HepG2 (cell line): Measurements from ENCODE around the gene SLCO4A1. TPM values are rescaled to one million over a fixed set of nuclear protein-coding genes. Genes with fewer than 3 reads are reported as not detected.

Experiments used
- AFF4 ChIP-seq: sonication (generic); formaldehyde crosslinking; IDR thresholded peaks from 2 replicates; pipeline ENCODE4 v1.4.0; 2020; ENCODE audit warnings: missing genetic modification reagents
- DMTF1 ChIP-seq: sonication (generic); formaldehyde crosslinking; IDR thresholded peaks from 2 replicates; pipeline ENCODE4 v1.4.0; 2020; ENCODE audit warnings: mild to moderate bottlenecking, missing genetic modification reagents
- DZIP1 ChIP-seq: sonication (generic); formaldehyde crosslinking; IDR thresholded peaks from 2 replicates; pipeline ENCODE4 v1.5.0; 2020; ENCODE audit warnings: mild to moderate bottlenecking, missing genetic modification reagents
- GABPA ChIP-seq, 2 experiments: IDR thresholded peaks; 2 replicates each; pipeline ENCODE4 v1.6.1; 2011 to 2016; ENCODE audit warnings: low read depth in 2 of 2, low read length in 1 of 2, missing biosample characterization in 1 of 2, missing genetic modification characterization in 1 of 2
- KAT8 ChIP-seq: IDR thresholded peaks from 2 replicates; pipeline ENCODE4 v1.6.1; 2016; ENCODE audit warnings: missing genetic modification reagents, missing compliant biosample characterization
- NKX3-1 ChIP-seq: sonication (generic); formaldehyde crosslinking; IDR thresholded peaks from 2 replicates; pipeline ENCODE4 v1.5.0; 2020; ENCODE audit warnings: missing genetic modification reagents
- RXRA ChIP-seq: sonication (generic); formaldehyde crosslinking; IDR thresholded peaks from 2 replicates; pipeline ENCODE4 v1.5.1; 2020; ENCODE audit warnings: missing genetic modification reagents
- TIGD3 ChIP-seq: sonication (generic); formaldehyde crosslinking; IDR thresholded peaks from 2 replicates; pipeline ENCODE4 v1.5.1; 2020; ENCODE audit warnings: mild to moderate bottlenecking, missing genetic modification reagents, borderline replicate concordance
- U2AF1 ChIP-seq: fragments of 200-400 bp; formaldehyde crosslinking; optimal IDR thresholded peaks from 2 replicates; pipeline ENCODE3; 2017; ENCODE audit warnings: mild to moderate bottlenecking, low read depth, low read length
- YEATS4 ChIP-seq: sonication (generic); formaldehyde crosslinking; IDR thresholded peaks from 2 replicates; pipeline ENCODE4 v1.4.0; 2020; ENCODE audit warnings: missing genetic modification reagents, borderline replicate concordance
- ZNF143 ChIP-seq: sonication (generic); formaldehyde crosslinking; IDR thresholded peaks from 2 replicates; pipeline ENCODE4 v1.4.0; 2020; ENCODE audit warnings: missing genetic modification reagents
- ZNF224 ChIP-seq: sonication (generic); formaldehyde crosslinking; IDR thresholded peaks from 2 replicates; pipeline ENCODE4 v1.5.0; 2020; ENCODE audit warnings: mild to moderate bottlenecking, missing genetic modification reagents
- ZNF260 ChIP-seq: sonication (generic); formaldehyde crosslinking; IDR thresholded peaks from 2 replicates; pipeline ENCODE4 v1.4.0; 2020; ENCODE audit warnings: missing genetic modification reagents, low read depth, mild to moderate bottlenecking, borderline replicate concordance
- ZNF34 ChIP-seq: sonication (generic); formaldehyde crosslinking; IDR thresholded peaks from 2 replicates; pipeline ENCODE4 v1.4.0; 2020; ENCODE audit warnings: mild to moderate bottlenecking, missing genetic modification reagents, borderline replicate concordance
- ZNF513 ChIP-seq: sonication (generic); formaldehyde crosslinking; conservative IDR thresholded peaks from 2 replicates; pipeline ENCODE4 v1.5.0; 2020; ENCODE audit warnings: missing genetic modification reagents
- ZNF761 ChIP-seq: sonication (generic); formaldehyde crosslinking; conservative IDR thresholded peaks from 2 replicates; pipeline ENCODE4 v1.4.0; 2020; ENCODE audit warnings: mild to moderate bottlenecking, missing genetic modification reagents
- ZSCAN22 ChIP-seq: sonication (generic); formaldehyde crosslinking; IDR thresholded peaks from 2 replicates; pipeline ENCODE4 v1.4.0; 2020; ENCODE audit warnings: mild to moderate bottlenecking, missing genetic modification reagents
- polyA plus RNA-seq, 8 experiments: library from polyadenylated mRNA; depleted of rRNA in 3 of 8; stranded (reverse) in 7 of 8; unstranded in 1 of 8; fragments of >200 nt; fragmentation: Illumina TruSeq in 4 of 8; extraction: Trizol in 4 of 8; gene quantifications; 2 replicates each; pipeline versions ENCODE4 v1.2.1 to v1.2.3, GENCODE V29; 2011 to 2016; ENCODE audit warnings: low read depth in 4 of 8, missing spikeins in 1 of 8, mixed read lengths in 1 of 8; ENCODE audit not compliant: insufficient read depth in 1 of 8
- total RNA-seq, 5 experiments: library from RNA; depleted of rRNA; stranded (reverse); fragments of >200 nt; fragmentation: Illumina TruSeq; extraction: Trizol; gene quantifications; 2 replicates each; pipeline ENCODE4 v1.2.3, GENCODE V29; 2016; ENCODE audit warnings: low read depth in 1 of 5

Gene SLCO4A1
- total and polyA plus RNA-seq, 2 of the 13 experiments (the other 11 are each of a cell fraction or from before 2014, with no cell fraction given), result 55.5 to 112 TPM

GRCh38 chr20:62638055-62638570, 4.2 kb upstream of the SLCO4A1 start (continued):
- TF ChIP-seq GABPA (IDR thresholded peaks at IDR 0.05; ENCODE audit: low read depth, low read length) (no peak), GABPA (CRISPR knock-in tag; IDR thresholded peaks at IDR 0.05; ENCODE audit: low read depth) (no peak), ZNF143 (no peak), ZSCAN22 (no peak), NKX3-1 (CRISPR knock-in tag) (no peak), DMTF1 (no peak), TIGD3 (CRISPR knock-in tag) (no peak), ZNF224 (CRISPR knock-in tag) (no peak), DZIP1 (CRISPR knock-in tag) (0 out of 2 replicates have a peak, but pooled peaks have one; percentile 68), KAT8 (no peak), ZNF260 (no peak), ZNF761 (CRISPR knock-in tag) (no peak), AFF4 (CRISPR knock-in tag) (no peak), YEATS4 (no peak), U2AF1 (no peak), ZNF34 (no peak), ZNF513 (no peak), RXRA (CRISPR knock-in tag) (no peak; the same call in 1 of the 2 replicates)
